B cell (primary cell): ENCODE results near the gene TBCD. TPM values are rescaled to one million over a fixed set of nuclear protein-coding genes. Genes with fewer than 3 reads are reported as not detected.

Experiments
- ATAC-seq: fragments of 200-7000 bp; cut with Tn5 transposase; one replicate; pipeline ENCODE4 v1.10.0; 2021; ENCODE audit warnings: low read depth, mild to moderate bottlenecking, moderate number of reproducible peaks, moderate library complexity
- CTCF ChIA-PET: fragments of 350-600 bp; sonication (Branson Sonifier 250); formaldehyde crosslinking; loops from one replicate; lab custom pipeline; 2021; ENCODE audit warnings: antibody characterized with exemption, inconsistent platforms; lab: Charles Lee
- POLR2A ChIA-PET: fragments of 350-600 bp; sonication (Branson Sonifier 250); formaldehyde crosslinking; loops from one replicate; lab custom pipeline; 2021; ENCODE audit warnings: antibody characterized with exemption; lab: Charles Lee
- DNase-seq: peaks from one replicate; pipeline ENCODE4 v3.0.0; 2013
- H2AFZ ChIP-seq: 2 replicates; pipeline ENCODE4 v1.6.1; 2012; ENCODE audit warnings: mild to moderate bottlenecking, low read depth, low read length; ENCODE audit not compliant: insufficient read depth, poor library complexity, severe bottlenecking
- H3K27ac ChIP-seq, 2 donors: 1 replicate in 1 of 2; 2 replicates in 1 of 2; pipeline ENCODE4 v1.5.1; 2012 to 2013; ENCODE audit warnings: low read length in 2 of 2, mild to moderate bottlenecking in 2 of 2, moderate library complexity in 1 of 2
- H3K27me3 ChIP-seq, 4 experiments: fragments of 200-600 bp in 1 of 4; sonication (generic) in 1 of 4; replicated peaks in 1 of 4; 1 replicate in 2 of 4; 2 replicates in 2 of 4; pipeline versions ENCODE4 v1.6.1 to v1.7.0; 2013 to 2016; ENCODE audit warnings: low read length in 3 of 4, mild to moderate bottlenecking in 2 of 4, mixed read lengths in 1 of 4, moderate library complexity in 1 of 4; ENCODE audit not compliant: insufficient read depth in 4 of 4, control insufficient read depth in 3 of 4; ENCODE audit errors: control extremely low read depth in 1 of 4
- H3K36me3 ChIP-seq, 2 experiments: replicated peaks in 1 of 2; 1 replicate in 1 of 2; 2 replicates in 1 of 2; pipeline versions ENCODE4 v1.6.1 to v1.7.1; 2013; ENCODE audit warnings: low read length in 1 of 2; ENCODE audit not compliant: insufficient read depth in 2 of 2, control insufficient read depth in 1 of 2; ENCODE audit errors: control extremely low read depth in 1 of 2, extremely low read depth in 1 of 2
- H3K4me1 ChIP-seq, 2 donors: fragments of 200-600 bp in 1 of 2; sonication (generic) in 1 of 2; 1 replicate in 1 of 2; 2 replicates in 1 of 2; pipeline versions ENCODE4 v1.5.1 to v1.6.1; 2013 to 2017; ENCODE audit warnings: low read length in 2 of 2; ENCODE audit not compliant: control insufficient read depth in 2 of 2, insufficient read depth in 2 of 2
- H3K4me2 ChIP-seq: replicated peaks from 2 replicates; pipeline ENCODE3; 2012; ENCODE audit warnings: mild to moderate bottlenecking, low read depth, low read length; ENCODE audit not compliant: poor library complexity, severe bottlenecking
- H3K4me3 ChIP-seq, 5 experiments: fragments of 200-600 bp in 1 of 5; sonication (generic) in 1 of 5; 1 replicate in 3 of 5; 2 replicates in 2 of 5; pipeline versions ENCODE4 v1.5.1 to v1.7.0; 2011 to 2016; ENCODE audit warnings: low read length in 4 of 5, mild to moderate bottlenecking in 4 of 5, low read depth in 2 of 5, control low read depth in 1 of 5, moderate library complexity in 1 of 5; ENCODE audit not compliant: insufficient read depth in 1 of 5; ENCODE audit errors: control extremely low read depth in 1 of 5, extremely low read depth in 1 of 5
- H3K79me2 ChIP-seq: fragments of 200-600 bp; sonication (generic); one replicate; pipeline ENCODE4 v1.6.0; 2016; ENCODE audit warnings: low read length; ENCODE audit not compliant: control insufficient read depth, insufficient read depth
- H3K9ac ChIP-seq: fragments of 200-600 bp; sonication (generic); 2 replicates; pipeline ENCODE4 v1.6.1; 2017; ENCODE audit warnings: mild to moderate bottlenecking, low read length, moderate library complexity
- H3K9me3 ChIP-seq, 3 donors: one replicate each; pipeline versions ENCODE4 v1.6.1 to v1.7.1; 2013; ENCODE audit warnings: low read length in 2 of 3; ENCODE audit not compliant: control insufficient read depth in 2 of 3, insufficient read depth in 1 of 3; ENCODE audit errors: control extremely low read depth in 1 of 3
- H4K20me1 ChIP-seq: 2 replicates; pipeline ENCODE4 v1.6.0; 2012; ENCODE audit warnings: mild to moderate bottlenecking, low read length; ENCODE audit not compliant: insufficient read depth, control insufficient read depth, poor library complexity, severe bottlenecking
- H3K27ac Mint-ChIP-seq: one replicate; pipeline ENCODE4 v1.8.0; 2021; ENCODE audit warnings: mixed read lengths
- H3K27me3 Mint-ChIP-seq: one replicate; pipeline ENCODE4 v1.8.0; 2021; ENCODE audit warnings: mixed read lengths
- H3K4me1 Mint-ChIP-seq: one replicate; pipeline ENCODE4 v1.8.0; 2021; ENCODE audit warnings: mixed read lengths
- H3K4me3 Mint-ChIP-seq: one replicate; pipeline ENCODE4 v1.8.0; 2021; ENCODE audit warnings: mixed read lengths
- H3K9me3 Mint-ChIP-seq: one replicate; pipeline ENCODE4 v1.8.0; 2022; ENCODE audit warnings: mixed read lengths; ENCODE audit not compliant: insufficient read depth
- CTCF ChIP-seq: fragments of 200-600 bp; IDR thresholded peaks from one replicate; pipeline ENCODE4 v1.8.0; 2022; ENCODE audit warnings: antibody characterized with exemption, mild to moderate bottlenecking
- EZH2 ChIP-seq: IDR thresholded peaks from 2 replicates; pipeline ENCODE4 v1.6.1; 2012; ENCODE audit warnings: borderline replicate concordance, low read depth, mild to moderate bottlenecking, moderate library complexity, low read length; ENCODE audit not compliant: insufficient read depth, poor library complexity, severe bottlenecking
- WGBS: methylation state at CpG from one replicate; pipeline ENCODE4 v1.1.5; 2013; ENCODE audit warnings: missing lambda C conversion rate; ENCODE audit not compliant: insufficient coverage; 5-methylcytosine and 5-hydroxymethylcytosine counted together
- intact Hi-C: fragments of 100-400 bp; cut with micrococcal nuclease; formaldehyde crosslinking; loops from one replicate; pipeline ENCODE4 v1.10.0; 2022
- polyA plus RNA-seq: library from polyadenylated mRNA; depleted of rRNA; stranded (reverse); fragments of >200 nt; gene quantifications from 2 replicates; pipeline ENCODE4 v1.2.3, GENCODE V29; 2012
- total RNA-seq, 2 donors: library from RNA; stranded (reverse); fragments of 120-200 nt in 1 of 2; gene quantifications; 1 replicate in 1 of 2; 2 replicates in 1 of 2; pipeline versions ENCODE4 v1.2.3 to v1.2.4, GENCODE V29; 2013 to 2022

The TBCD gene
- total and polyA plus RNA-seq, 2 donors (not counting 1 experiment from before 2014, with no cell fraction given): 60.8 to 101 TPM

DNA sequence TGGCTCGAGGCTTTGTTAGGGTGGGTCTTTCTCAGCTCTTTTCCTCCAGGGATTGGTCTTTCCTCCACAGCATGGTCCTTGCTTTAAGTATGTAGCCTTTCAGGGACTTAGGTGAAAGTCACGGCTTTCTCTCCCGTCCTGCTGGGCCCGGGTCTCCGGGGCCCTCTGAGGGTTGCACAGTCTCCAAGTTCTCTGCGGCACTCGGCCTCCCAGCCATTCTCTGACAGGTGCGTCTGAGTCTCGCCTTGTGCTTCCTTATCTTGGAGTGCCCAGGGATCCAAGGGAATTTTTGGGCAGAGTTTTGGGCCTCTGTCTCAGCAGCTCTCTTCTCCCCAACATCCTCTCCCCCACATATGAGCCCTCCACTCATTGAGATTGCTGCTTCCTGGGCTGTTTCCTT is 51.3 kb downstream of the TBCD start:
- no peaks in the 10 kb centered on the region for H3K9me3 Mint-ChIP-seq
- H3K4me1 Mint-ChIP-seq: no peaks in the 10 kb centered on the region
- Histone ChIP-seq H2AFZ (no peak overlapping the region), H3K4me3 (no peak overlapping the region), H3K9ac (no peak overlapping the region), H4K20me1 (peaks cover 23% of the 10 kb centered on the region), H3K9me3 (no peaks in the 10 kb centered on the region), H3K36me3 (peaks cover 0 to 20% of the 10 kb centered on the region in 2 experiments), H3K27me3 (no peaks in the 10 kb centered on the region), H3K27ac (no peak overlapping the region), H3K4me1 (no peaks in the 10 kb centered on the region), H3K79me2 (peaks cover 24% of the 10 kb centered on the region), H3K4me2 (no peak overlapping the region)
- no peak overlapping the region for H3K27ac Mint-ChIP-seq
- WGBS: 94% methylated on average over 9 of the region's 9 CpGs
- no peak for TF ChIP-seq EZH2
- TF ChIP-seq CTCF: no peak
- ChIA-PET CTCF (no interaction called here), POLR2A (no interaction called here)
- intact Hi-C loops: no loop called here
- no peaks in the 10 kb centered on the region for H3K27me3 Mint-ChIP-seq
- DNase-seq: no peak
- no peak for ATAC-seq
- no peak overlapping the region for H3K4me3 Mint-ChIP-seq

- Histone ChIP-seq H3K9ac (no peak overlapping the region), H3K4me3 (no peak overlapping the region), H2AFZ (no peak overlapping the region), H3K4me2 (no peak overlapping the region), H3K36me3 (peaks cover 0 to 19% of the 10 kb centered on the region in 2 experiments), H4K20me1 (peaks cover 23% of the 10 kb centered on the region), H3K27ac (no peak overlapping the region), H3K4me1 (no peaks in the 10 kb centered on the region), H3K27me3 (no peaks in the 10 kb centered on the region), H3K9me3 (no peaks in the 10 kb centered on the region), H3K79me2 (peaks cover 24% of the 10 kb centered on the region)
- Mint-ChIP-seq H3K27ac (peak overlapping the region; percentile 5), H3K4me1 (no peaks in the 10 kb centered on the region), H3K4me3 (no peak overlapping the region), H3K27me3 (no peaks in the 10 kb centered on the region), H3K9me3 (no peaks in the 10 kb centered on the region)
- ChIA-PET CTCF (no interaction called here), POLR2A (no interaction called here)
- 96% methylated on average over 12 of the region's 15 CpGs for WGBS
- no peak for ATAC-seq
- DNase-seq: no peak
- intact Hi-C loops: no loop called here
- TF ChIP-seq CTCF: no peak
- TF ChIP-seq EZH2: no peak
Observed at GRCh38 chr17:82803606-82804005, 51.7 kb downstream of the TBCD start.
